ENCODE data around the gene TMEM218. TPM values are rescaled to one million over a fixed set of nuclear protein-coding genes. Genes with fewer than 3 reads are reported as not detected.

Gene TMEM218
- total and polyA plus RNA-seq, 10 of the 15 experiments (the other 5 are each of a cell fraction or from before 2014, with no cell fraction given): 11.2 to 50.3 (median 28.8) TPM

DNA sequence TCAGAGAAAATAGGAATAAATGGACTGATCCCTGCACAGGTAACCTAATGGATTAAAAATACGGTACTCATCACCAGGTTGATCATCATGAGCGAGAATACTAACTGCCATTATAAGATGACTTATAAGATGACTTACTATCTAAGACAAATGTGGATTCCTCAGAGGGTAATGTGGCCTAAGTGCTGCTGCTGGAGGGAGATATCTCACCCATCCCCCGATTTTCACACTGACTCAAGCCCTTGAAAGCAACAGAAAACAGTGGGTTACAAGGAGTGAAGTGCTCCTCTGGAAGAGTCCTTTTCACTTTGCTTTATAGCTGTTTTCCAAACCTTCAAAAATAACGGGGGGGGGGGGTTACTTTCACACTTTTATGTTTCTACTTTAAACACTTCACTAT is 920 bp downstream of the TMEM218 start:
- H3K9me3 ChIP-seq (replicated peaks; ENCODE audit: control insufficient read depth, insufficient read depth, low read length): no peaks in the 10 kb centered on the region; the same call in 1 of the 3 replicates
- H2AFZ ChIP-seq (ENCODE audit: control insufficient read depth, low read depth, low read length): no peak overlapping the region
- peaks cover 3% of the 10 kb centered on the region; the same call in 1 of the 2 replicates for H3K4me1 ChIP-seq (ENCODE audit: control insufficient read depth, insufficient read depth, low read length)
- peaks cover 10% of the 10 kb centered on the region for H3K79me2 ChIP-seq (ENCODE audit: control insufficient read depth, insufficient read depth, low read length)
- peak overlapping the region; percentile 72 for H3K9ac ChIP-seq (ENCODE audit: control insufficient read depth, insufficient read depth, low read length)
- ChIA-PET CTCF (interaction anchor here (0.6 to 5.9 kb wide), 15 partner anchors 9 to 437 kb away, joined by 3 to 53 read pairs (median 4); partner anchors contain the start of genes CCDC15, SIAE and SPA17), POLR2A (interaction anchor here (0.9 to 3.9 kb wide), 6 partner anchors 10 to 47 kb away, joined by 3 to 55 read pairs (median 8); partner anchors contain the start of gene SLC37A2), RAD21 (ENCODE audit: unreplicated experiment) (interaction anchor here (0.7 to 8.6 kb wide), 14 partner anchors 8 to 777 kb away, joined by 3 to 87 read pairs (median 4); partner anchors contain the start of genes HYLS1 and SLC37A2), SMC1A (ENCODE audit: uncharacterized antibody, unreplicated experiment) (interaction anchor here (0.9 to 4.5 kb wide), 17 partner anchors 11 to 472 kb away, joined by 3 to 57 read pairs (median 5); partner anchors contain the start of genes CCDC15, EI24 and SLC37A2)
- no peak for TF ChIP-seq KLF5 (IDR thresholded peaks at IDR 0.05; ENCODE audit: partially characterized antibody)
- TF ChIP-seq, protein P1, sequence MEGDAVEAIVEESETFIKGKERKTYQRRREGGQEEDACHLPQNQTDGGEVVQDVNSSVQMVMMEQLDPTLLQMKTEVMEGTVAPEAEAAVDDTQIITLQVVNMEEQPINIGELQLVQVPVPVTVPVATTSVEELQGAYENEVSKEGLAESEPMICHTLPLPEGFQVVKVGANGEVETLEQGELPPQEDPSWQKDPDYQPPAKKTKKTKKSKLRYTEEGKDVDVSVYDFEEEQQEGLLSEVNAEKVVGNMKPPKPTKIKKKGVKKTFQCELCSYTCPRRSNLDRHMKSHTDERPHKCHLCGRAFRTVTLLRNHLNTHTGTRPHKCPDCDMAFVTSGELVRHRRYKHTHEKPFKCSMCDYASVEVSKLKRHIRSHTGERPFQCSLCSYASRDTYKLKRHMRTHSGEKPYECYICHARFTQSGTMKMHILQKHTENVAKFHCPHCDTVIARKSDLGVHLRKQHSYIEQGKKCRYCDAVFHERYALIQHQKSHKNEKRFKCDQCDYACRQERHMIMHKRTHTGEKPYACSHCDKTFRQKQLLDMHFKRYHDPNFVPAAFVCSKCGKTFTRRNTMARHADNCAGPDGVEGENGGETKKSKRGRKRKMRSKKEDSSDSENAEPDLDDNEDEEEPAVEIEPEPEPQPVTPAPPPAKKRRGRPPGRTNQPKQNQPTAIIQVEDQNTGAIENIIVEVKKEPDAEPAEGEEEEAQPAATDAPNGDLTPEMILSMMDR (IDR thresholded peaks at IDR 0.05 in 2 of 3, conservative IDR thresholded peaks at IDR 0.05 in 1 of 3; ENCODE audit: control insufficient read depth in 2 of 3, extremely low read depth in 1 of 3, insufficient read depth in 1 of 3, low read depth in 3 of 3, low read length in 3 of 3): peak in 1 of 3 experiments; percentile 11; a peak in 2 of 6 replicates
- TF ChIP-seq SUZ12 (IDR thresholded peaks at IDR 0.05; ENCODE audit: unreplicated experiment): no peak
- TF ChIP-seq, protein P2, sequence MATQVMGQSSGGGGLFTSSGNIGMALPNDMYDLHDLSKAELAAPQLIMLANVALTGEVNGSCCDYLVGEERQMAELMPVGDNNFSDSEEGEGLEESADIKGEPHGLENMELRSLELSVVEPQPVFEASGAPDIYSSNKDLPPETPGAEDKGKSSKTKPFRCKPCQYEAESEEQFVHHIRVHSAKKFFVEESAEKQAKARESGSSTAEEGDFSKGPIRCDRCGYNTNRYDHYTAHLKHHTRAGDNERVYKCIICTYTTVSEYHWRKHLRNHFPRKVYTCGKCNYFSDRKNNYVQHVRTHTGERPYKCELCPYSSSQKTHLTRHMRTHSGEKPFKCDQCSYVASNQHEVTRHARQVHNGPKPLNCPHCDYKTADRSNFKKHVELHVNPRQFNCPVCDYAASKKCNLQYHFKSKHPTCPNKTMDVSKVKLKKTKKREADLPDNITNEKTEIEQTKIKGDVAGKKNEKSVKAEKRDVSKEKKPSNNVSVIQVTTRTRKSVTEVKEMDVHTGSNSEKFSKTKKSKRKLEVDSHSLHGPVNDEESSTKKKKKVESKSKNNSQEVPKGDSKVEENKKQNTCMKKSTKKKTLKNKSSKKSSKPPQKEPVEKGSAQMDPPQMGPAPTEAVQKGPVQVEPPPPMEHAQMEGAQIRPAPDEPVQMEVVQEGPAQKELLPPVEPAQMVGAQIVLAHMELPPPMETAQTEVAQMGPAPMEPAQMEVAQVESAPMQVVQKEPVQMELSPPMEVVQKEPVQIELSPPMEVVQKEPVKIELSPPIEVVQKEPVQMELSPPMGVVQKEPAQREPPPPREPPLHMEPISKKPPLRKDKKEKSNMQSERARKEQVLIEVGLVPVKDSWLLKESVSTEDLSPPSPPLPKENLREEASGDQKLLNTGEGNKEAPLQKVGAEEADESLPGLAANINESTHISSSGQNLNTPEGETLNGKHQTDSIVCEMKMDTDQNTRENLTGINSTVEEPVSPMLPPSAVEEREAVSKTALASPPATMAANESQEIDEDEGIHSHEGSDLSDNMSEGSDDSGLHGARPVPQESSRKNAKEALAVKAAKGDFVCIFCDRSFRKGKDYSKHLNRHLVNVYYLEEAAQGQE (IDR thresholded peaks at IDR 0.05; ENCODE audit: low read depth, low read length): no peak
- TF ChIP-seq MEF2B (IDR thresholded peaks at IDR 0.05; ENCODE audit: partially characterized antibody, poor library complexity, severe bottlenecking): no peak
- no peak for TF ChIP-seq EZH2 (IDR thresholded peaks at IDR 0.05; ENCODE audit: borderline replicate concordance, control insufficient read depth, low read depth, low read length)
- no peak for TF ChIP-seq NR2C1 (IDR thresholded peaks at IDR 0.05)
- no peak for FAIRE-seq
- peak overlapping the region; percentile 96 for H3K4me3 ChIP-seq
- no peak for DNase-seq (ENCODE audit: low read depth, low spot score)
- no peak for ATAC-seq
- H3K36me3 ChIP-seq (ENCODE audit: control insufficient read depth in 2 of 2, insufficient read depth in 2 of 2, low read length in 1 of 2): no peaks in the 10 kb centered on the region
- H3K4me2 ChIP-seq (ENCODE audit: control insufficient read depth, insufficient read depth): peak overlapping the region; percentile 78
- BruUV-seq (replicated peaks): no TSS peak
- in situ Hi-C loops (cut with MboI): no loop called here
- intact Hi-C loops (cut with micrococcal nuclease; ENCODE audit: unreplicated experiment): no loop called here
- no peaks in the 10 kb centered on the region for H3K27me3 ChIP-seq (replicated peaks in 1 of 2; ENCODE audit: control insufficient read depth in 2 of 2, insufficient read depth in 2 of 2, low read length in 1 of 2)
- 26% methylated on average over 4 of the region's 4 CpGs for WGBS (ENCODE audit: insufficient coverage, insufficient replicate concordance, low lambda C conversion rate, missing lambda C conversion rate)
- no peak overlapping the region for H3K27ac ChIP-seq (ENCODE audit: control insufficient read depth, insufficient read depth)
- H4K20me1 ChIP-seq (ENCODE audit: control insufficient read depth, insufficient read depth): no peaks in the 10 kb centered on the region
